Myocyte (in vitro differentiated cells): ENCODE measurements around the gene TSPEAR. TPM values are rescaled to one million over a fixed set of nuclear protein-coding genes. Genes with fewer than 3 reads are reported as not detected.

ENCODE experiments used
- DNase-seq: peaks from one replicate; pipeline ENCODE4 v3.0.0-alpha.2; 2012; ENCODE audit warnings: low read depth
- total RNA-seq: library from RNA; depleted of rRNA; stranded (reverse); fragments of >200 nt; gene quantifications from 2 replicates; pipeline ENCODE4 v1.2.3, GENCODE V29; 2014

Gene TSPEAR
- total RNA-seq, 1 donor from 2014 or later: not detected

- no peak for DNase-seq
Measured at GRCh38 chr21:44475266-44475845, 236.0 kb downstream of the TSPEAR start.

- DNase-seq: no peak
Measured at GRCh38 chr21:44473915-44474555, 237.3 kb downstream of the TSPEAR start.

- DNase-seq: no peak
Measured at GRCh38 chr21:44471996-44472395, 239.4 kb downstream of the TSPEAR start.

GRCh38 chr21:44471341-44471740 is 240.0 kb downstream of the TSPEAR start:
- DNase-seq: no peak

- no peak for DNase-seq
Measured at GRCh38 chr21:44467859-44468195, 243.5 kb downstream of the TSPEAR start.

GRCh38 chr21:44466996-44467858 is 244.1 kb downstream of the TSPEAR start:
- DNase-seq: no peak

- no peak for DNase-seq
Measured at GRCh38 chr21:44466351-44466954, 244.9 kb downstream of the TSPEAR start.

- DNase-seq: no peak
Measured at GRCh38 chr21:44464351-44464750, 247.0 kb downstream of the TSPEAR start.

- no peak for DNase-seq
Measured at GRCh38 chr21:44463724-44464123, 247.6 kb downstream of the TSPEAR start.

- DNase-seq: no peak
Measured at GRCh38 chr21:44462834-44463200, 248.6 kb downstream of the TSPEAR start.

- DNase-seq: no peak
Measured at GRCh38 chr21:44462086-44462833, 249.1 kb downstream of the TSPEAR start.

GRCh38 chr21:44461464-44462001 is 249.8 kb downstream of the TSPEAR start:
- peak; percentile 13 for DNase-seq

- no peak for DNase-seq
Measured at GRCh38 chr21:44461005-44461404, 250.4 kb downstream of the TSPEAR start.

- DNase-seq: no peak
Measured at GRCh38 chr21:44460441-44460755, 251.0 kb downstream of the TSPEAR start.

- no peak for DNase-seq
Measured at GRCh38 chr21:44459712-44460440, 251.5 kb downstream of the TSPEAR start.

- no peak for DNase-seq
Measured at GRCh38 chr21:44458971-44459711, 252.2 kb downstream of the TSPEAR start.

GRCh38 chr21:44456915-44457736 is 254.2 kb downstream of the TSPEAR start:
- no peak for DNase-seq

GRCh38 chr21:44456214-44456914 is 255.0 kb downstream of the TSPEAR start:
- DNase-seq: no peak
